ENCODE results near the gene RASSF8.
A peak's percentile ranks its signal among the peaks of the same experiment; 100 is the strongest.

The RASSF8 gene

DNA sequence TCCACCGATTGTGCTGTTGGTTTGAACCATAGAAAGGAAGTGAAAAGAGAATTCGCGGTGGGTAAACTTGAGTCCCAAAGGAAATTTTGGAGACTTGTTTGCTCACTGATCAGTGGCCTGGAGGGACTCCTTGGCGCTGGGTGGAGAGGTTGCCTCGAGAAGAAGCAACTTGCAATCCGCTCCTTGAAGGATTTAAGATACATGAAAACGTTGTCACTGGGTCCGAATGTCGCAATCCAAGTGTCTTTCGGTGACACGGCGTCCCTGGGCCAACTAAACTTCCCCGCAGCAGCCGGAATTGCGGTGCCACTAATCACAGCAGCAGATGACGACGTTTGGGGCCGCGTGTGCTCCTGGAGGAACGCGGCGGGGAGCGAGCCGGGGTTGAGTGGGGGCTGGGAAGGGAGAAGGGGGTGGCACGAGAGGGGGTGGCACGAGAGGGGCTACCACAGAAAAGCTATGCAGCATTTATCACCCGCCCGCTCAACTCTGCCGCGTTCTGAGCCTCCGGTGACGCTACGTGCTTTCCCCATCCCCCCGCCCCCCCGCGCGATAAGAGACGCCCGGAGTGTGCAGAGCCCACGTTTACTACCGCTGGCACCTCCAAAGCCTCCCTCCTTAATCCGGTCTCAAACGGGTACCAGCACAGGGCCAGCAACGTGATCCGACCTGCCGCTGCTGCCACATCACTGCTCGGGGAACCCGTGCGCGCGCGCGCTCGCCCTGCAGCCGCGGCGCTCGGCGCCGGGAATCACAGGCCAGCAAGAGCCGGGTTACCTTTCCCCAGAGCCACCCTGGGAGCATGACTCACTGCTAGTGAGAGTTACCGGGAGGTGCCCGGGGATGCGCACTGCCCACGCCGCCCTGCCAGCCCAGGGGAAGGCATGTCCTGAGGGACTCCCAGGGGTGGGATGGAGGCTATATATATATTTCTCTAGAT lies 167.2 kb downstream of the RASSF8 start:
- peak in 1 of 2 donors; percentile 31 for DNase-seq (ENCODE audit: low read depth in 2 of 2)

GRCh38 chr12:26126340-26127284 lies 168.1 kb downstream of the RASSF8 start:
- DNase-seq (ENCODE audit: low read depth in 2 of 2): peak in 1 of 2 donors; percentile 18

GRCh38 chr12:26127404-26127803 lies 168.9 kb downstream of the RASSF8 start:
- DNase-seq (ENCODE audit: low read depth in 2 of 2): no peak

DNA sequence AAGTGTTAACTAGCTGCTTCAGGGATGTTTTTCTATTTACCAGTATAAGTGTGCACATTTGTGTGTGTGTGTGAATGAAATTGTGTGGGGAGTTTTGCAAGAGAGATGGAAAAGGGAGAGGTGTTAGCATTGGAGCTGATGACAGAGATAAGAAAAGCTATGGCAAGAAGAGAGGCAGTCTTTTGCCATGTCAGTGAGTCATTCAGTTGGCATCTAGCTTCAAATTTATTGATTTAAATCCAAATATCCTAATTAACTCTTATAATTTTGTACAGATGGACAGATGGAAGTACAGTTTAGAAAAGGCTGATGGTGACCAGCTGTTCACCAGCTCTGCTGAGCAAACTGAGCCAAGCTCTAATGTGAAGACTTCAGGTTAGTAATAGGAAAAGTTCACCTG lies 169.7 kb downstream of the RASSF8 start:
- DNase-seq (ENCODE audit: low read depth in 2 of 2): no peak
